Heart right ventricle (tissue), 16 donors: ENCODE data around the gene PCDH15. TPM values are rescaled to one million over a fixed set of nuclear protein-coding genes. Genes with fewer than 3 reads are reported as not detected.

Experiments used
- ATAC-seq, 8 donors: fragments of 200-7000 bp; cut with Tn5 transposase; one replicate each; pipeline ENCODE4 v1.9.1; 2020; ENCODE audit warnings: mild to moderate bottlenecking in 8 of 8, moderate library complexity in 8 of 8, moderate number of reproducible peaks in 1 of 8
- DNase-seq, 2 donors: peaks; one replicate each; pipeline ENCODE4 v3.0.0-alpha.2; 2020
- H3K27ac ChIP-seq, 10 donors: fragments of 200-600 bp; sonication (generic) in 2 of 10; one replicate each; pipeline versions ENCODE4 v1.5.0 to v1.8.0; 2020 to 2022; ENCODE audit warnings: mild to moderate bottlenecking in 3 of 10
- H3K27me3 ChIP-seq, 7 donors: fragments of 200-600 bp; one replicate each; pipeline ENCODE4 v1.8.0; 2021 to 2022; ENCODE audit warnings: mild to moderate bottlenecking in 2 of 7
- H3K36me3 ChIP-seq, 9 donors: fragments of 200-600 bp; sonication (generic) in 1 of 9; one replicate each; pipeline versions ENCODE4 v1.5.0 to v1.8.0; 2020 to 2022; ENCODE audit warnings: mild to moderate bottlenecking in 2 of 9
- H3K4me1 ChIP-seq, 9 donors: fragments of 200-600 bp; sonication (generic) in 1 of 9; one replicate each; pipeline versions ENCODE4 v1.5.0 to v1.8.0; 2020 to 2022; ENCODE audit warnings: mild to moderate bottlenecking in 4 of 9
- H3K4me3 ChIP-seq, 10 donors: fragments of 200-600 bp; sonication (generic) in 2 of 10; one replicate each; pipeline versions ENCODE4 v1.5.0 to v1.8.0; 2020 to 2022; ENCODE audit warnings: mild to moderate bottlenecking in 7 of 10, moderate library complexity in 2 of 10
- H3K9me3 ChIP-seq, 11 donors: fragments of 200-600 bp in 10 of 11; sonication (generic) in 2 of 11; one replicate each; pipeline versions ENCODE4 v1.5.0 to v1.8.0; 2013 to 2022; ENCODE audit warnings: mild to moderate bottlenecking in 2 of 11, control low read depth in 1 of 11, moderate library complexity in 1 of 11
- WGBS, 2 donors: extraction: QIAGEN DNeasy Blood & Tissue Kit; methylation state at CpG; one replicate each; pipeline ENCODE4 v1.1.7; 2013; ENCODE audit warnings: inconsistent platforms in 1 of 2; 5-methylcytosine and 5-hydroxymethylcytosine counted together
- intact Hi-C, 10 donors: fragments of 100-400 bp; cut with DNase I; formaldehyde crosslinking; loops; one replicate each; pipeline versions ENCODE4 v1.11.1 to v1.14.2; 2022
- polyA plus RNA-seq, 2 donors: library from polyadenylated mRNA; stranded (reverse); fragments of 200-250 nt; gene quantifications; one replicate each; pipeline ENCODE4 v1.2.3, GENCODE V29; 2013
- total RNA-seq, 10 donors: library from RNA; stranded (reverse); fragmentation: NEBNext Ultra II Directional in 3 of 10; extraction: Animal tissue kit (Norgen Biotek cat#: 25700) in 3 of 10; gene quantifications; one replicate each; pipeline versions ENCODE4 v1.2.1 to v1.2.4, GENCODE V29; 2021 to 2023
- TF ChIP-seq, protein P1 (sequence below), 9 donors: fragments of 200-600 bp; sonication (generic) in 2 of 9; IDR thresholded peaks; one replicate each; pipeline versions ENCODE4 v1.5.0 to v1.8.0; 2021 to 2022; ENCODE audit warnings: antibody characterized with exemption in 9 of 9, mild to moderate bottlenecking in 5 of 9, moderate library complexity in 1 of 9
- donor health status: Arrhythmogenic right ventricular cardiomyopathy.
- donor health status: ischemic (EF 13 %, LVEDD 7.1; RV severe dilation, severe dysfunction).
- donor health status: healthy with polysubstance abuse.
- donor health status: DM: no; HTN: yes; CAD: no.
- donor health status: DM: no; HTN: no; CAD: no.
- donor health status: ischemic (EF 25% LVEDD 6.9; RV normal size, moderate dysfunction).
- donor health status: ischemic (EF 25% LVEDD 5.7; RV mildly dilated, moderate dysfunction).
- donor health status: healthy.
- donor health status: DM: yes; HTN: yes; CAD: no.
- donor health status: Ischemic cardiomyopathy.
- donor health status: ischemic (EF 35%, LVEDD 5.7; RV mildly dilated, moderate dysfunction).
- donor health status: nonischemic (EF 11% LVEDD 7.7; RV severe dilation, severe dysfunction).
- donor health status: DM: yes; HTN: yes; CAD: no.
- donor health status: PGD.
- donor health status: ischemic (EF 29% LVEDD 5.4; RV normal size, mild dysfunction).
- donor health status: nonischemic (EF 23%, LVEDD 6.1; RV moderate dilation, normal function).

Gene PCDH15
- total and polyA plus RNA-seq, 12 donors: 0.05 to 1.00 (median 0.34) TPM

DNA sequence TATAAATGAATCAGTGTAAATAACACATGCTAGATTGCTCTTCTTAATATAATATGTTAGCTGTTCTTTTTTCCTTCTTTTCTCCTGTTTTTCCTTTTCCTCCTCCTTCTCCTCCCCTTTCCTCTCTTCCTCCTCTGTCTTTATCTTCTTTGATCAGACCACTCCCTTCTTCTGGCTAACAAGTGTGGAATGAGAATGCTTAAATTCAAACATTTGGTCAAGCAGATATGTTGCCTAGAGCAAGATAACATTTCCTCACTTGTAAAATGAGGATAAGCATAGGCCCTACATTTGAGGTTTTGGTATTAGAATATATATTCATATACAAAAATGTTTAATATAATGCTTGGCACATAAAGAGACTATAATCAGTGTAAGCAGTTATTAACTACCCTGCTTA, 299.1 kb downstream of the PCDH15 start:
- Histone ChIP-seq H3K27ac (no peak overlapping the region), H3K9me3 (peaks cover 0 to 13% (median 0%) of the 10 kb centered on the region in 11 donors), H3K4me1 (no peaks in the 10 kb centered on the region), H3K27me3 (no peaks in the 10 kb centered on the region), H3K36me3 (no peaks in the 10 kb centered on the region), H3K4me3 (no peak overlapping the region)
- no peak for ATAC-seq
- intact Hi-C loops: no loop called here
- TF ChIP-seq, protein P1, sequence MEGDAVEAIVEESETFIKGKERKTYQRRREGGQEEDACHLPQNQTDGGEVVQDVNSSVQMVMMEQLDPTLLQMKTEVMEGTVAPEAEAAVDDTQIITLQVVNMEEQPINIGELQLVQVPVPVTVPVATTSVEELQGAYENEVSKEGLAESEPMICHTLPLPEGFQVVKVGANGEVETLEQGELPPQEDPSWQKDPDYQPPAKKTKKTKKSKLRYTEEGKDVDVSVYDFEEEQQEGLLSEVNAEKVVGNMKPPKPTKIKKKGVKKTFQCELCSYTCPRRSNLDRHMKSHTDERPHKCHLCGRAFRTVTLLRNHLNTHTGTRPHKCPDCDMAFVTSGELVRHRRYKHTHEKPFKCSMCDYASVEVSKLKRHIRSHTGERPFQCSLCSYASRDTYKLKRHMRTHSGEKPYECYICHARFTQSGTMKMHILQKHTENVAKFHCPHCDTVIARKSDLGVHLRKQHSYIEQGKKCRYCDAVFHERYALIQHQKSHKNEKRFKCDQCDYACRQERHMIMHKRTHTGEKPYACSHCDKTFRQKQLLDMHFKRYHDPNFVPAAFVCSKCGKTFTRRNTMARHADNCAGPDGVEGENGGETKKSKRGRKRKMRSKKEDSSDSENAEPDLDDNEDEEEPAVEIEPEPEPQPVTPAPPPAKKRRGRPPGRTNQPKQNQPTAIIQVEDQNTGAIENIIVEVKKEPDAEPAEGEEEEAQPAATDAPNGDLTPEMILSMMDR (IDR thresholded peaks at IDR 0.05): no peak
- DNase-seq: no peak

DNA sequence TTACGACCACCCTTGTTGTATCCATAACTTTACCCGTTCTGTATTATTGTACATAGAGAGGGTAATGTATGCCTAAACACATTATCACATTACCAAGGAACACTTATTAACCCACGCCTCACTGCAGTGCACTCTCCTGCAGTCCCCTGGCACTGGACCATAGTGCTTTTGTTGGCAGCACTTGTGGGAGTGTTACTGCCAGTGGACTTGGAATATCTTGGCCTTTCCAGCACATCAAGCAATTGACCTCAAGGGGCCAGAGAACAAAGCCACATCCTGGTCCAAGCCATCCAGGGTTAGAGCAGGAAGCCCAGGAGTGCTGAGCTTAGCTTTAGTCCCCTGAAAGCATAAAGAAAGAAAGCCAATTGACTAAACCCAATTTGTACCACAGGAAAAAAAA, 304.2 kb downstream of the PCDH15 start:
- H3K36me3 ChIP-seq: no peaks in the 10 kb centered on the region
- no peak overlapping the region for H3K4me3 ChIP-seq
- no peak for DNase-seq
- no peaks in the 10 kb centered on the region for H3K4me1 ChIP-seq
- no peak overlapping the region for H3K27ac ChIP-seq
- H3K27me3 ChIP-seq: no peaks in the 10 kb centered on the region
- H3K9me3 ChIP-seq: peaks cover 0 to 19% (median 0%) of the 10 kb centered on the region in 11 donors
- TF ChIP-seq, protein P1 (IDR thresholded peaks at IDR 0.05): no peak
- whole genome bisulfite sequencing, 2 donors: 74% methylated on average over 3 of the region's 3 CpGs
- peak in 1 of 8 donors; percentile 16 for ATAC-seq
- intact Hi-C loops: no loop called here

DNA sequence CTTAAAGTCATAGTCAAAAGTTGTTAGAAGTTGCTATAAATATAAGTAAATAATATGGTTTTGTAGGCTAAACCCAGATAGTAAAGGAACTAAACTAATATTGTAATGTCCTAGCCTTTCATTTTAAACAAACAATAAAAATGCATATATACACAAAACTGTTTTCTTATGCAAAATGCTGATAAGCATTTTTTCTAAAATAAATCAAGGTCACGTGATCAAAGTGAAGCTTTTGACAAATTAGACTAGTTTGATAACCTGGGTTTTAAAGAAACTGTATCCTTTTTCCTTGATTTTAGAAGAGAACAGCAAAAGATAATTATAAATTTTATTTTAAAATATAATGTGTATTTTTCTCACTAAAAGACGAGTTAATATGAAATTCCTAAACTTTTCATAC, 313.3 kb downstream of the PCDH15 start:
- Histone ChIP-seq H3K4me3 (no peak overlapping the region), H3K36me3 (no peaks in the 10 kb centered on the region), H3K27me3 (no peaks in the 10 kb centered on the region), H3K9me3 (no peaks in the 10 kb centered on the region), H3K4me1 (no peaks in the 10 kb centered on the region), H3K27ac (no peak overlapping the region)
- TF ChIP-seq, protein P1 (IDR thresholded peaks at IDR 0.05): no peak
- DNase-seq (no peak), ATAC-seq (no peak)
- intact Hi-C loops: no loop called here
- 74 to 78% methylated on average over 2 of the region's 2 CpGs for WGBS, 2 donors

DNA sequence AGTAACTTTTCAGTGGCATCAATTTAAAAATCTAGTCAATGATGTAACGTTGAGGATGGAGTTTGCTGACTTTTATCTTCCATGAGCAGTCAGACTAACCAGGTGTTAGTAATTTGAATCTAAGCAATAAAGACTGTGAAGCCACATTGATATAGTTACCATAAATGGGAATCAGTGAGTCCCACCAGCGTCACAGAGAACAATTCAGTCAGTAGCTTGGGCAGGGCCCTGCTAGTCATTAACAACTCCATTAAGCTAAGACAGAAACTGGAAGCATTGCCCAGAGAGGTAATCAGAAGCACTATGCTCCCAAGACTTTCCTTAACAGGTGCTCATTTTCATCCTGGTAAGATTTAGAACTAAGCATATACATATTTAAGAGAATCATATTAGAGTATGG, 315.1 kb downstream of the PCDH15 start:
- H3K27ac ChIP-seq: no peak overlapping the region
- 71 to 74% methylated on average over 2 of the region's 2 CpGs for WGBS, 2 donors

More for the DNA sequence above, 315.1 kb downstream of the PCDH15 start:
- no peak for DNase-seq
- Histone ChIP-seq H3K27me3 (no peaks in the 10 kb centered on the region), H3K9me3 (no peaks in the 10 kb centered on the region), H3K36me3 (no peaks in the 10 kb centered on the region), H3K4me1 (no peaks in the 10 kb centered on the region), H3K4me3 (no peak overlapping the region)
- TF ChIP-seq, protein P1 (IDR thresholded peaks at IDR 0.05): no peak
- intact Hi-C loops: no loop called here
- no peak for ATAC-seq
